K562 (cell line): ENCODE data around the gene SZT2. TPM values are rescaled to one million over a fixed set of nuclear protein-coding genes. Genes with fewer than 3 reads are reported as not detected.

ENCODE experiments used
- ATAC-seq: fragments of 200-7000 bp; cut with Tn5 transposase; 3 replicates; pipeline ENCODE4 v1.9.1; 2020; ENCODE audit warnings: moderate library complexity
- BruUV-seq: library from RNA; stranded (reverse); fragments of 400-500 nt; replicated peaks from 2 replicates; lab custom pipeline; 2021; lab: Mats Ljungman, UMichigan
- CTCF ChIA-PET: fragments of 300-600 bp; formaldehyde crosslinking; extraction: SDS; loops from one replicate; lab custom pipeline; 2021; ENCODE audit warnings: low intra/inter-chr PET ratio; lab: Yijun Ruan, JAX
- POLR2A ChIA-PET: fragments of 300-600, 350-650 bp; sonication (Branson Sonifier 250); formaldehyde crosslinking; extraction: SDS; loops from one replicate; lab custom pipeline; 2021; ENCODE audit warnings: antibody characterized with exemption, inconsistent platforms; lab: Yijun Ruan, JAX
- DNase-seq, 4 experiments: peaks; one replicate each; pipeline versions ENCODE4 v3.0.0 to v3.0.0-alpha.2; 2011 to 2018; ENCODE audit warnings: low spot score in 3 of 4, mixed read lengths in 3 of 4; ENCODE audit errors: extremely low read depth in 1 of 4
- FAIRE-seq: peaks from 2 replicates; lab custom pipeline; 2011; peaks lifted over from hg19 to GRCh38; lab: Jason Lieb, UNC
- H2AFZ ChIP-seq: 2 replicates; pipeline ENCODE4 v1.6.0; 2011; ENCODE audit warnings: low read depth, low read length, control low read depth, inconsistent platforms
- H3K27ac ChIP-seq: fragments of 200-600 bp; 3 replicates; pipeline ENCODE4 v1.8.0; 2011; ENCODE audit warnings: low read depth, mild to moderate bottlenecking, control low read depth, inconsistent platforms, low read length, moderate library complexity, mixed read lengths; ENCODE audit errors: extremely low read depth
- H3K27me3 ChIP-seq, 2 experiments: fragments of 300-600 bp in 1 of 2; 2 replicates in 1 of 2; 3 replicates in 1 of 2; pipeline versions ENCODE4 v1.6.0 to v1.8.0; 2011; ENCODE audit warnings: inconsistent platforms in 2 of 2, low read length in 2 of 2, mild to moderate bottlenecking in 1 of 2, mixed read lengths in 1 of 2, moderate library complexity in 1 of 2; ENCODE audit not compliant: control insufficient read depth in 2 of 2, insufficient read depth in 2 of 2
- H3K36me3 ChIP-seq: fragments of 300-600 bp; 3 replicates; pipeline ENCODE4 v1.8.0; 2011; ENCODE audit warnings: mild to moderate bottlenecking, low read length, inconsistent platforms; ENCODE audit not compliant: control insufficient read depth, insufficient read depth
- H3K4me1 ChIP-seq, 2 experiments: fragments of 200-600 bp in 1 of 2; replicated peaks in 1 of 2; 2 replicates in 1 of 2; 3 replicates in 1 of 2; pipeline versions ENCODE4 v1.5.1 to v1.8.0; 2011; ENCODE audit warnings: inconsistent platforms in 2 of 2, low read length in 2 of 2, mild to moderate bottlenecking in 1 of 2, mixed read lengths in 1 of 2, moderate library complexity in 1 of 2; ENCODE audit not compliant: control insufficient read depth in 2 of 2, insufficient read depth in 2 of 2
- H3K4me2 ChIP-seq: 2 replicates; pipeline ENCODE4 v1.6.1; 2011; ENCODE audit warnings: low read length, control low read depth, inconsistent platforms, mixed read lengths; ENCODE audit not compliant: insufficient read depth
- H3K4me3 ChIP-seq: fragments of 200-600 bp; sonication (generic), shearing (Covaris generic); 2 replicates; pipeline ENCODE4 v1.5.1; 2016; ENCODE audit warnings: control low read depth, inconsistent platforms
- H3K79me2 ChIP-seq: fragments of 200-600 bp; 3 replicates; pipeline ENCODE4 v1.8.0; 2011; ENCODE audit warnings: low read length, inconsistent platforms; ENCODE audit not compliant: control insufficient read depth, insufficient read depth
- H3K9ac ChIP-seq, 2 experiments: 2 replicates each; pipeline versions ENCODE4 v1.6.0 to v1.6.1; 2011; ENCODE audit warnings: low read depth in 2 of 2, low read length in 2 of 2, control low read depth in 1 of 2, inconsistent platforms in 1 of 2, mild to moderate bottlenecking in 1 of 2, mixed read lengths in 1 of 2; ENCODE audit not compliant: insufficient read depth in 1 of 2
- H3K9me1 ChIP-seq: one replicate; pipeline ENCODE4 v1.6.0; 2011; ENCODE audit warnings: inconsistent platforms, mild to moderate bottlenecking, low read length, moderate library complexity; ENCODE audit not compliant: control insufficient read depth, insufficient read depth
- H3K9me3 ChIP-seq: replicated peaks from 2 replicates; pipeline ENCODE4 v1.5.1; 2011; ENCODE audit warnings: low read depth, low read length, inconsistent platforms; ENCODE audit not compliant: control insufficient read depth, insufficient read depth
- H4K20me1 ChIP-seq: replicated peaks from 2 replicates; pipeline ENCODE4 v1.6.1; 2011; ENCODE audit warnings: low read length, inconsistent platforms, mixed read lengths; ENCODE audit not compliant: control insufficient read depth, insufficient read depth
- EP300 ChIP-seq: IDR thresholded peaks from 2 replicates; pipeline ENCODE4 v1.6.1; 2012; ENCODE audit warnings: low read length, improper control_type of control experiment
- FOSL1 ChIP-seq: fragments of 200-800 bp; sonication (Bioruptor generic); conservative IDR thresholded peaks from 2 replicates; pipeline ENCODE4 v1.6.1; 2016; ENCODE audit warnings: missing genetic modification characterization, missing compliant biosample characterization
- FOXA1 ChIP-seq: fragments of 450-650 bp; IDR thresholded peaks from 2 replicates; pipeline ENCODE4 v1.6.1; 2016; ENCODE audit warnings: mild to moderate bottlenecking, borderline replicate concordance
- HOMEZ ChIP-seq: fragments of 250-450 bp; sonication (Bioruptor Pico); IDR thresholded peaks from 2 replicates; pipeline ENCODE4 v1.4.0; 2020; ENCODE audit warnings: mild to moderate bottlenecking, moderate library complexity
- NFIC ChIP-seq: fragments of 450-650 bp; IDR thresholded peaks from 2 replicates; pipeline ENCODE4 v1.6.1; 2017; ENCODE audit warnings: mild to moderate bottlenecking, inconsistent platforms
- ZBED1 ChIP-seq: IDR thresholded peaks from 2 replicates; pipeline ENCODE4 v1.6.1; 2014
- WGBS: fragments of 100-300 bp; shearing (Covaris generic); methylation state at CpG from one replicate; pipeline ENCODE4 v1.1.6; 2016; ENCODE audit warnings: low coverage, mixed read lengths; ENCODE audit not compliant: insufficient coverage; ENCODE audit errors: missing lambda C conversion rate; 5-methylcytosine and 5-hydroxymethylcytosine counted together
- in situ Hi-C: fragments of 300-500 bp; cut with MboI; formaldehyde crosslinking; loops from 4 replicates; pipeline ENCODE4 v1.15.0; 2018; ENCODE audit warnings: inconsistent platforms, mixed read lengths
- intact Hi-C: fragments of 100-400 bp; cut with micrococcal nuclease; formaldehyde crosslinking; loops from 2 replicates; pipeline ENCODE4 v1.14.2; 2022
- polyA plus RNA-seq, 8 experiments: library from polyadenylated mRNA; depleted of rRNA in 4 of 8; stranded (reverse) in 5 of 8; unstranded in 3 of 8; fragments of >200 nt; fragmentation: Nextera tagmentation in 2 of 8; fragmentation: Illumina TruSeq in 1 of 8; extraction: Ambion mirVana in 2 of 8; extraction: Trizol in 1 of 8; gene quantifications; 2 replicates each; pipeline versions ENCODE4 v1.2.1 to v1.2.3, GENCODE V29; 2011 to 2014; ENCODE audit warnings: inconsistent platforms in 1 of 8, missing spikeins in 1 of 8
- total RNA-seq, 7 experiments: library from RNA; depleted of rRNA in 6 of 7; stranded (reverse); fragments of >200 nt in 6 of 7; fragmentation: Illumina TruSeq in 2 of 7; extraction: Trizol in 2 of 7; gene quantifications; 2 replicates each; pipeline versions ENCODE4 v1.2.1 to v1.2.3, GENCODE V29; 2011 to 2021; ENCODE audit warnings: low replicate concordance in 1 of 7

The SZT2 gene
- total and polyA plus RNA-seq, 9 of the 15 experiments (the other 6 are each of a cell fraction or from before 2014, with no cell fraction given), result 0.88 to 31.0 (median 12.8) TPM

- no peaks in the 10 kb centered on the region for H4K20me1 ChIP-seq
- 3% methylated on average over 2 of the region's 2 CpGs for WGBS
- no peak overlapping the region for H3K4me3 ChIP-seq
These were observed 76.7 kb downstream of the SZT2 start for GRCh38 chr1:43466403-43466802.

More at GRCh38 chr1:43466403-43466802, 76.7 kb downstream of the SZT2 start:
- Histone ChIP-seq H2AFZ (no peak overlapping the region), H3K27ac (no peak overlapping the region), H3K4me2 (no peak overlapping the region), H3K27me3 (peaks cover 24 to 46% of the 10 kb centered on the region in 2 experiments), H3K9me3 (no peaks in the 10 kb centered on the region), H3K79me2 (no peaks in the 10 kb centered on the region), H3K9ac (no peak overlapping the region), H3K9me1 (no peaks in the 10 kb centered on the region), H3K4me1 (no peaks in the 10 kb centered on the region), H3K36me3 (no peaks in the 10 kb centered on the region)
- TF ChIP-seq NFIC, result peak; percentile 56
- TF ChIP-seq HOMEZ, result no peak
- TF ChIP-seq ZBED1, result no peak
- TF ChIP-seq FOSL1 (tag), result no peak
- no peak for TF ChIP-seq EP300
- TF ChIP-seq FOXA1, result no peak
- no TSS peak for BruUV-seq
- FAIRE-seq (no peak), ATAC-seq (no peak), DNase-seq (peak in 1 of 4 experiments; percentile 5)
- in situ Hi-C loops, result no loop called here
- ChIA-PET POLR2A (interaction anchor here (0.8 to 1.2 kb wide), 2 partner anchors 11 to 83 kb away, joined by 3 read pairs; no protein-coding TSS in a partner anchor), CTCF (no interaction called here)
- intact Hi-C loops, result no loop called here
